HepG2 (cell line): ENCODE results near the gene KIF3C. TPM values are rescaled to one million over a fixed set of nuclear protein-coding genes. Genes with fewer than 3 reads are reported as not detected.

Source experiments
- ATF2 ChIP-seq: sonication (generic); formaldehyde crosslinking; IDR thresholded peaks from 2 replicates; pipeline ENCODE4 v1.4.0; 2020; ENCODE audit warnings: missing genetic modification reagents
- ATF7 ChIP-seq, 2 experiments: fragments of 450-650 bp in 1 of 2; sonication (generic) in 1 of 2; formaldehyde crosslinking in 1 of 2; IDR thresholded peaks; 2 replicates each; pipeline versions ENCODE4 v1.4.0 to v1.6.1; 2016 to 2020; ENCODE audit warnings: antibody characterized with exemption in 1 of 2, mild to moderate bottlenecking in 1 of 2, missing genetic modification reagents in 1 of 2
- GPN1 ChIP-seq: sonication (generic); formaldehyde crosslinking; IDR thresholded peaks from 2 replicates; pipeline ENCODE4 v1.5.1; 2020; ENCODE audit warnings: missing genetic modification reagents, borderline replicate concordance
- GTF3A ChIP-seq: sonication (generic); formaldehyde crosslinking; conservative IDR thresholded peaks from 2 replicates; pipeline ENCODE4 v1.4.0; 2020; ENCODE audit warnings: mild to moderate bottlenecking, missing genetic modification reagents
- HMGA1 ChIP-seq: sonication (generic); formaldehyde crosslinking; conservative IDR thresholded peaks from 2 replicates; pipeline ENCODE4 v1.4.0; 2020; ENCODE audit warnings: missing genetic modification reagents
- HOXA3 ChIP-seq: sonication (generic); formaldehyde crosslinking; IDR thresholded peaks from 2 replicates; pipeline ENCODE4 v1.5.0; 2020; ENCODE audit warnings: missing genetic modification reagents
- ISL2 ChIP-seq: sonication (generic); formaldehyde crosslinking; IDR thresholded peaks from 2 replicates; pipeline ENCODE4 v1.5.0; 2020; ENCODE audit warnings: missing genetic modification reagents
- NBN ChIP-seq: fragments of 450-650 bp; conservative IDR thresholded peaks from 2 replicates; pipeline ENCODE4 v1.6.1; 2017
- NCOA2 ChIP-seq: sonication (generic); formaldehyde crosslinking; IDR thresholded peaks from 2 replicates; pipeline ENCODE4 v1.8.0; 2022; ENCODE audit warnings: inconsistent platforms
- NFIC ChIP-seq: IDR thresholded peaks from 2 replicates; pipeline ENCODE4 v1.6.1; 2012; ENCODE audit warnings: mild to moderate bottlenecking, low read length, inconsistent platforms
- PPARG ChIP-seq: conservative IDR thresholded peaks from 2 replicates; pipeline ENCODE4 v1.6.1; 2016; ENCODE audit warnings: missing biosample characterization, missing genetic modification reagents
- RBFOX2 ChIP-seq: fragments of 200-400 bp; formaldehyde crosslinking; IDR thresholded peaks from 2 replicates; pipeline ENCODE4 v1.6.1; 2017; ENCODE audit warnings: low read depth, mild to moderate bottlenecking, low read length
- TOPORS ChIP-seq: sonication (generic); formaldehyde crosslinking; IDR thresholded peaks from 2 replicates; pipeline ENCODE4 v1.8.0; 2023; ENCODE audit warnings: mild to moderate bottlenecking, missing genetic modification reagents
- ZNF281 ChIP-seq: sonication (generic); formaldehyde crosslinking; IDR thresholded peaks from 2 replicates; pipeline ENCODE4 v1.4.0; 2020; ENCODE audit warnings: missing genetic modification reagents, borderline replicate concordance
- ZNF292 ChIP-seq: sonication (generic); formaldehyde crosslinking; IDR thresholded peaks from 2 replicates; pipeline ENCODE4 v1.8.1; 2022; ENCODE audit warnings: mild to moderate bottlenecking, low read depth, missing genetic modification reagents, borderline replicate concordance
- ZNF678 ChIP-seq: sonication (generic); formaldehyde crosslinking; IDR thresholded peaks from 2 replicates; pipeline ENCODE4 v1.4.0; 2020; ENCODE audit warnings: mild to moderate bottlenecking, missing genetic modification reagents
- ZNF724P ChIP-seq: sonication (generic); formaldehyde crosslinking; IDR thresholded peaks from 2 replicates; pipeline ENCODE4 v1.8.0; 2022; ENCODE audit warnings: missing genetic modification reagents, borderline replicate concordance
- polyA plus RNA-seq, 8 experiments: library from polyadenylated mRNA; depleted of rRNA in 3 of 8; stranded (reverse) in 7 of 8; unstranded in 1 of 8; fragments of >200 nt; fragmentation: Illumina TruSeq in 4 of 8; extraction: Trizol in 4 of 8; gene quantifications; 2 replicates each; pipeline versions ENCODE4 v1.2.1 to v1.2.3, GENCODE V29; 2011 to 2016; ENCODE audit warnings: low read depth in 4 of 8, missing spikeins in 1 of 8, mixed read lengths in 1 of 8; ENCODE audit not compliant: insufficient read depth in 1 of 8
- total RNA-seq, 5 experiments: library from RNA; depleted of rRNA; stranded (reverse); fragments of >200 nt; fragmentation: Illumina TruSeq; extraction: Trizol; gene quantifications; 2 replicates each; pipeline ENCODE4 v1.2.3, GENCODE V29; 2016; ENCODE audit warnings: low read depth in 1 of 5
- TF ChIP-seq, protein P1 (sequence below): IDR thresholded peaks from 2 replicates; pipeline ENCODE4 v1.4.0; 2020; ENCODE audit warnings: mild to moderate bottlenecking, missing genetic modification reagents
- TF ChIP-seq, protein P2 (sequence below): sonication (generic); formaldehyde crosslinking; IDR thresholded peaks from 2 replicates; pipeline ENCODE4 v1.4.0; 2020; ENCODE audit warnings: mild to moderate bottlenecking, missing genetic modification reagents

KIF3C gene
- total and polyA plus RNA-seq, 2 of the 13 experiments (the other 11 are each of a cell fraction or from before 2014, with no cell fraction given): 3.6 to 4.9 TPM

DNA sequence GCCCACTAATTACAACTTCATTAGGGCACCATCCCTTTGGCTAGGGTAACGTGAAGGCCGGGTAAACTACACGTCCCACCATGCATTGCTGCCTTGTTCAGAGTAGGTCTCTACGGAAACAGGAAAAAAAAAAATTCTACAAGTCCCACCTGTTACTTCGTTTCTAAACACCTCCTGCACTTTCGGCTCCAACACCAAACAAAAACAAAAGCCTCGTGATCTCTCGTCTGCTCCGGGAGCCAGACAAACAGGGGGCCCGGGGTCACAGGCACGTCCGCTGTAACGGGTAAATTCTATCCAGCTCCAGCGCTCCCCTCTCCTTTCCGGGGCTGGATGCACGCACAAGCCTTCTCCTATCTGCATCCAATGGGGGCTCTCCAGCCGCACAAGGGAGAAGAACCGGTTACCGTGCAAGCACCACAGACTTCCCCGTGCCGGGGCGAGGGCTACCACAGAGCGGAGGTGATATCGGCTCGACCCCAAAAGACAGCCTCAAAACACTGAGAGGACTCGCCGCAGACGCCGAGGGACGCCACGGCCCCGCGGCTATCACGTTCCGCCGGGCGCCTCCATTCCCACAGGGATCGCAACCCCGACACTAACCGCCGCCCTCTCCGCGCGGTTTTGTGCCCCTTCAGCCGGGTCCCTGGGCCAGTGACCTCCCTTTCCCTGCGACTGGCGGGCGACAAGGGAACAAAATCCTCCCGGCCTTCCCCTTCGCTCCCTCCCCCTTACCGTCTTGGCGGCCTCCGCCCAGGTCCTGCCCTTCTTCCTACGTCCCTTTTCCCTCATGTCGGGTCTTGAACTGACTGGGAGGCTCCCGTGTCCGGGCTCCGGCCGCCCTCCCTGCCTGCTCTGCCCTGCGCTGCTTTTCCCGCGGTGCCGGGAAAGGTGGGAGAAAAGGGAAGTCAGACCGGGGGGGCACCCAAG is 104.6 kb downstream of the KIF3C start (continued):
- TF ChIP-seq ATF7 (IDR thresholded peaks at IDR 0.05): no peak
- TF ChIP-seq ATF7 (CRISPR knock-in tag; IDR thresholded peaks at IDR 0.05): no peak
- TF ChIP-seq ZNF678: no peak
- TF ChIP-seq ZNF292 (CRISPR knock-in tag): 0 out of 2 replicates have a peak, but pooled peaks have one; percentile 30
- TF ChIP-seq PPARG: no peak
- no peak; the same call in 1 of the 2 replicates for TF ChIP-seq ATF2 (CRISPR knock-in tag)
- no peak; the same call in 1 of the 2 replicates for TF ChIP-seq TOPORS
- TF ChIP-seq, protein P1, sequence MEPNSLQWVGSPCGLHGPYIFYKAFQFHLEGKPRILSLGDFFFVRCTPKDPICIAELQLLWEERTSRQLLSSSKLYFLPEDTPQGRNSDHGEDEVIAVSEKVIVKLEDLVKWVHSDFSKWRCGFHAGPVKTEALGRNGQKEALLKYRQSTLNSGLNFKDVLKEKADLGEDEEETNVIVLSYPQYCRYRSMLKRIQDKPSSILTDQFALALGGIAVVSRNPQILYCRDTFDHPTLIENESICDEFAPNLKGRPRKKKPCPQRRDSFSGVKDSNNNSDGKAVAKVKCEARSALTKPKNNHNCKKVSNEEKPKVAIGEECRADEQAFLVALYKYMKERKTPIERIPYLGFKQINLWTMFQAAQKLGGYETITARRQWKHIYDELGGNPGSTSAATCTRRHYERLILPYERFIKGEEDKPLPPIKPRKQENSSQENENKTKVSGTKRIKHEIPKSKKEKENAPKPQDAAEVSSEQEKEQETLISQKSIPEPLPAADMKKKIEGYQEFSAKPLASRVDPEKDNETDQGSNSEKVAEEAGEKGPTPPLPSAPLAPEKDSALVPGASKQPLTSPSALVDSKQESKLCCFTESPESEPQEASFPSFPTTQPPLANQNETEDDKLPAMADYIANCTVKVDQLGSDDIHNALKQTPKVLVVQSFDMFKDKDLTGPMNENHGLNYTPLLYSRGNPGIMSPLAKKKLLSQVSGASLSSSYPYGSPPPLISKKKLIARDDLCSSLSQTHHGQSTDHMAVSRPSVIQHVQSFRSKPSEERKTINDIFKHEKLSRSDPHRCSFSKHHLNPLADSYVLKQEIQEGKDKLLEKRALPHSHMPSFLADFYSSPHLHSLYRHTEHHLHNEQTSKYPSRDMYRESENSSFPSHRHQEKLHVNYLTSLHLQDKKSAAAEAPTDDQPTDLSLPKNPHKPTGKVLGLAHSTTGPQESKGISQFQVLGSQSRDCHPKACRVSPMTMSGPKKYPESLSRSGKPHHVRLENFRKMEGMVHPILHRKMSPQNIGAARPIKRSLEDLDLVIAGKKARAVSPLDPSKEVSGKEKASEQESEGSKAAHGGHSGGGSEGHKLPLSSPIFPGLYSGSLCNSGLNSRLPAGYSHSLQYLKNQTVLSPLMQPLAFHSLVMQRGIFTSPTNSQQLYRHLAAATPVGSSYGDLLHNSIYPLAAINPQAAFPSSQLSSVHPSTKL: no peak; the same call in 1 of the 2 replicates
- no peak for TF ChIP-seq RBFOX2
- no peak for TF ChIP-seq NFIC
- no peak for TF ChIP-seq HMGA1 (CRISPR knock-in tag)
- no peak for TF ChIP-seq ZNF281
- TF ChIP-seq, protein P2, sequence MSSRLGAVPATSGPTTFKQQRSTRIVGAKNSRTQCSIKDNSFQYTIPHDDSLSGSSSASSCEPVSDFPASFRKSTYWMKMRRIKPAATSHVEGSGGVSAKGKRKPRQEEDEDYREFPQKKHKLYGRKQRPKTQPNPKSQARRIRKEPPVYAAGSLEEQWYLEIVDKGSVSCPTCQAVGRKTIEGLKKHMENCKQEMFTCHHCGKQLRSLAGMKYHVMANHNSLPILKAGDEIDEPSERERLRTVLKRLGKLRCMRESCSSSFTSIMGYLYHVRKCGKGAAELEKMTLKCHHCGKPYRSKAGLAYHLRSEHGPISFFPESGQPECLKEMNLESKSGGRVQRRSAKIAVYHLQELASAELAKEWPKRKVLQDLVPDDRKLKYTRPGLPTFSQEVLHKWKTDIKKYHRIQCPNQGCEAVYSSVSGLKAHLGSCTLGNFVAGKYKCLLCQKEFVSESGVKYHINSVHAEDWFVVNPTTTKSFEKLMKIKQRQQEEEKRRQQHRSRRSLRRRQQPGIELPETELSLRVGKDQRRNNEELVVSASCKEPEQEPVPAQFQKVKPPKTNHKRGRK (CRISPR knock-in tag): 0 out of 2 replicates have a peak, but pooled peaks have one; percentile 58
- 0 out of 2 replicates have a peak, but pooled peaks have one; percentile 2 for TF ChIP-seq ISL2 (CRISPR knock-in tag)
- TF ChIP-seq ZNF724P (CRISPR knock-in tag): no peak
- peak; percentile 46; the same call in 1 of the 2 replicates for TF ChIP-seq HOXA3 (CRISPR knock-in tag)
- no peak for TF ChIP-seq NBN
- TF ChIP-seq GPN1: no peak
- 0 out of 2 replicates have a peak, but pooled peaks have one; percentile 31 for TF ChIP-seq NCOA2 (CRISPR knock-in tag)
- no peak for TF ChIP-seq GTF3A (CRISPR knock-in tag)
